Measurements from ENCODE around the gene SH3PXD2A.

- no peak for TF ChIP-seq POLR2AphosphoS5 (IDR thresholded peaks at IDR 0.05; ENCODE audit: low read depth, low read length)
- no peak for TF ChIP-seq POLR2A (IDR thresholded peaks at IDR 0.05; ENCODE audit: low read depth, low read length)
Observed at GRCh38 chr10:103581499-103581898, 273.9 kb downstream of the SH3PXD2A start.
